AG09309 (cell line): ENCODE data around the gene EFHC2.
"Not testable (repeated sequence)": the region's sequence is repeated elsewhere in the genome, so short reads cannot be mapped to it uniquely, and the experiment has no call there.

Experiments used
- DNase-seq: peaks from one replicate; pipeline ENCODE4 v3.0.0-alpha.2; 2010; ENCODE audit warnings: low read depth
- H3K4me3 ChIP-seq: 2 replicates; pipeline ENCODE4 v1.5.1; 2011; ENCODE audit warnings: mild to moderate bottlenecking, low read depth, low read length, moderate library complexity; ENCODE audit not compliant: control insufficient read depth
- CTCF ChIP-seq: IDR thresholded peaks from 2 replicates; pipeline ENCODE4 v1.5.1; 2011; ENCODE audit warnings: mild to moderate bottlenecking, low read depth, low read length, inconsistent platforms; ENCODE audit not compliant: insufficient read depth, control insufficient read depth; ENCODE audit errors: missing control alignments

Gene EFHC2

GRCh38 chrX:44274096-44274495, 69.4 kb downstream of the EFHC2 start:
- no peak overlapping the region for H3K4me3 ChIP-seq
- no peak for DNase-seq
- TF ChIP-seq CTCF: no peak

GRCh38 chrX:44267861-44268260, 75.6 kb downstream of the EFHC2 start:
- TF ChIP-seq CTCF: no peak
- DNase-seq: no peak
- no peak overlapping the region for H3K4me3 ChIP-seq

- TF ChIP-seq CTCF: no peak
- no peak overlapping the region for H3K4me3 ChIP-seq
- no peak for DNase-seq
Measured at GRCh38 chrX:44267116-44267515, 76.4 kb downstream of the EFHC2 start.

- no peak for TF ChIP-seq CTCF
- no peak overlapping the region for H3K4me3 ChIP-seq
- DNase-seq: no peak
Measured at GRCh38 chrX:44265559-44265958, 77.9 kb downstream of the EFHC2 start.

GRCh38 chrX:44264936-44265335, 78.5 kb downstream of the EFHC2 start:
- no peak for DNase-seq
- no peak for TF ChIP-seq CTCF
- H3K4me3 ChIP-seq: no peak overlapping the region

- TF ChIP-seq CTCF: no peak
- no peak for DNase-seq
- no peak overlapping the region for H3K4me3 ChIP-seq
Measured at GRCh38 chrX:44261286-44261685, 82.2 kb downstream of the EFHC2 start.

GRCh38 chrX:44260609-44261008, 82.9 kb downstream of the EFHC2 start:
- no peak overlapping the region for H3K4me3 ChIP-seq
- no peak for DNase-seq
- TF ChIP-seq CTCF: no peak

GRCh38 chrX:44255742-44256141, 87.7 kb downstream of the EFHC2 start:
- not testable (repeated sequence) for DNase-seq, H3K4me3 ChIP-seq
